Measurements from ENCODE around the gene SOX5.
"Not testable (repeated sequence)": the region's sequence is repeated elsewhere in the genome, so short reads cannot be mapped to it uniquely, and the experiment has no call there.

The SOX5 gene

DNA sequence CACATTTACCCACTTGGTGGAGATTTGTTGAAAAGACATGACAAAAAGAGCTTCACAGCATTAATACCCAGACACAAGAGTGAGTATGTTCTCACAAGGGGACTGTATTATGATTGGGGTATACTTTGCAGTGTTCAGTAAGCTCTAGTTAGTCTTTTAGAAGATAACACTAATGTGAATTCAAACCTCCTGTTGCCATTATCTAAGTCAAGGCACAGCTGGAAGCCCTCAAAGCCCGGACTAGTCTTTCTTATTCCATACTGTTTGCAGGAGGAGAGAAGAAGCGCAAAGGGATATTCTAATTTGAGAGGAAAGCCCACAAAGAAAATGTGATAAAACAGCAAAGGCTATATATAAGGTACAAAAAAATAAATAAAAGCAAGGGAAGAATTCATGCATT lies 445.9 kb downstream of the SOX5 start:
- DNase-seq (ENCODE audit: low read depth in 1 of 2, low spot score in 1 of 2): no peak

DNA sequence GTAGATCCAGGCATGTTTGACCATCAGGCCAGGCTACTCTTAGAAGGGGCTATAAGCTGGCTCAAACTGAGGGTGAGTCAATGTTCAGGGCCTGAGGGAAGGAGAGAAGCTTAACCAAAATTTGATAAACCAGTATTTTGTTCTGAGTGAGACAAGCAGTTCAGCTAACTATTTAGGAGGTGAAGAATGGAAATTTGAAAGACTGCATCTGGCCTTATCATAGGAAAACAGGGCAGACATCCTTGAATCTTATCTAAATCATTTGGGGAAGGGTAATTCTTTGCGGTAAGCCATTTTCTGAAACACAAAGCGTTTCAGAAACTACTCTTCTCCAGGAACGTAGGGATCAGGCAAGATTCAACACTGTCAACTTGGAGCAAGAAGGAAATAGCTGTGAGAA lies 447.2 kb downstream of the SOX5 start:
- no peak for DNase-seq (ENCODE audit: low read depth in 1 of 2, low spot score in 1 of 2)

DNA sequence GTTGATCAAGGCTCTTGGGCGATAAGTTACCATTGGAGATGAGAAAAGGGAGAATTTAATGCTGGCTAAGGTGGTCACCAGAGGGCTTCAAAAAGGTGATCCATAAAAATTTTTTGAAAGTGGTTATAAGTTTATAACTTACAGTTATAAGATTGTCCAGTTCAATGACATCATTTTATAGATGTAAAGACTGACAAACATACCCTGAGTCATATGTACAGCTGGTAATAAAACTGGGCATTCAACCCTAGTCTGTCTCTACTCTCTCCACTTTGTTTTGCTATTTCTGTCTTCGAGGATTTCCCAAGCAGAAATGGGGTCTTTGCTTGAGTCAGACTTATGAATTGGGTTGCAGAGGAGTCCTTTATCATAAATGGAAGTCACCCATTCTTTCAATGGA lies 454.0 kb downstream of the SOX5 start:
- DNase-seq (ENCODE audit: low read depth in 1 of 2, low spot score in 1 of 2): no peak

DNA sequence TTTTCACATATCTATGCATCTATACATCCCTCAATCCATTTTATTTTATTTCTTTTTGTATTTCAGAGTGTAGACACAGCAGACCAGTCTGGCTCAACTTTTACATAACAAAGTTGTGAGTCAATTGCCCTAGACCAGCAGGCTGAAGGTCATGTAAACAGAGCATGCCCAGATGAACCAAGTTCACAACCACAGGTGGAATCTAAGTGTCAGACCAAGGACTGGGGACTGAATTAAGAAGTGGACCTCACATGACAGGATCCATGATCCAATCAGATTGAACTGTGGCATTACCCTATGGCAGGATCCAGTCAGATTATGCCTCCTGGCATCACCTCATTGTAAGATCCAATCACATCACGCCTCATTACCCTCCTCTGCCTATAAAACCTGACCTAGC lies 455.8 kb downstream of the SOX5 start:
- no peak for DNase-seq (ENCODE audit: low read depth in 1 of 2, low spot score in 1 of 2)

DNA sequence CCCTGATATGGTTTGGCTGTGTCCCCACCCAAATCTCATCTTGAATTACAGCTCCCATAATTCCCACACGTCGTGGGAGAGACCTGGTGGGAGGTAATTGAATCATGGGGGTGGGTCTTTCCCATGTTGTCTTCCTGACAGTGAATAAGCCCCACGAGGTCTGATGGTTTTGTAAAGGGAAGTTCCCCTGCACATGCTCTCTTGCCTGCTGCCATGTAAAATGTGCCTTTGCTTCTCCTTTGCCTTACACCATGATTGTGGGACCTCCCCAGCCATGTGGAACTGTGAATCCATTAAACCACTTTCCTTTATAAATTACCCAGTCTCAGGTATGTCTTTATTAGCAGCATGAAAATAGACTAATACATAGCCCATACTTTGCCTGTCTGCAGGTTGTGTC lies 458.4 kb downstream of the SOX5 start:
- not testable (repeated sequence) for DNase-seq (ENCODE audit: low read depth in 1 of 2, low spot score in 1 of 2)

DNA sequence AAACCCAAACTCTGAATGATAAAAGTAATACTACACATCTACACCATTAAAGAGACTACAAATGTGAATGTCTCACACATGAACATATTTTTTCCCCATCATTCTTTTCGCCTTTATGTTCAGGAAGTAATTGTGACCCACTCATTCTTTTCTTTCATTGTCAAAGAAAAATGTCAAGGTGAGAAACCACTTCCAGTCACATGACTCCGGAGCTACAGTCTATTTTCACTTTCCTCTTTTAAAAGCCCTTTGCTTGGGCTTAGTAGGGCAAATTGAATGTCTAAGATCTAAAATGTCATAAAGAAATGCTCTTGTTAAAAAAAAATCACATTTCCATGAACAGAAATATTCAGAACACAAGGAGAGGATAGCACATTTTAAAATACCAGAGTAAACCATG lies 461.3 kb downstream of the SOX5 start:
- DNase-seq (ENCODE audit: low read depth in 1 of 2, low spot score in 1 of 2): no peak

DNA sequence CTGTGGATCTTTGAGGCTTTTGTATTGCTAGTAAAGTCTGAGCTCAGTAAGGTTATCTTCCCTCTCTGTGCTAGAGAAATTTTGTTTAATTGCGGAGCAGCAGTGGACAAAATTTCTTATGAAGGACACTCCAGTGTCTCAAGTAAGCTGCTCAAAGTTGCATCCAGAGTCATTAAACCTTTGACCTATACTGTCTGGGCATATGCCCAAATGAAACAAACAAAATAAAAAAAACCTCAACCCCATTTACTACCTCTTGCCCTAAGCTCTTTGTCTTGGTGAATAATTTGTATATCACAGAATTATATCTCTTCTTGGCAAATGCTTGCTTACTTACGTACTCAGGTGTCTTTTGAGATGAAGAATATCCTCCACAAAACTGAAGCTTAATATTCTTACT lies 465.2 kb downstream of the SOX5 start:
- DNase-seq (ENCODE audit: low read depth in 1 of 2, low spot score in 1 of 2): no peak

DNA sequence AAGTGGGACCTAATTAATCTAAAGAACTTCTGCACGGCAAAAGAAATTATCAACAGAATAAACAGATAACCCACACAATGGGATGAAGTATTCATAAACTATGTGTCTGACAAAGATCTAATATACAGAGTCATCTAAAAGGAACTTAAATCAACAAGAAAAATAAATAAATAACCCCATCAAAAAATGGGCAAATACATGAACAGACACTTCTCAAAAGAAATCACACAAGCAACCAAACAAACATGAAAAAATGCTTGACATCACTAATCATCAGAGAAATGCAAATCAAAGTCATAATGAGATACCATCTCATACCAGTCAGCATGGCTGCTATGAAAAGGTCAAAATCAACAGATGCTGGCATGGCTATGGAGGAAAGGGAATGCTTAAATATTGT lies 466.9 kb downstream of the SOX5 start:
- DNase-seq (ENCODE audit: low read depth in 1 of 2, low spot score in 1 of 2): no peak
